HG02678 (cell line): ENCODE results near the gene TENM4.

Experiments used
- ATAC-seq: cut with Tn5 transposase; IDR thresholded peaks from one replicate; pipeline ENCODE4 v1.9.1; 2021; ENCODE audit warnings: mild to moderate bottlenecking, moderate library complexity; ENCODE audit not compliant: unreplicated experiment

The TENM4 gene

GRCh38 chr11:78802058-78802761, 638.6 kb downstream of the TENM4 start:
- ATAC-seq, result no peak

DNA sequence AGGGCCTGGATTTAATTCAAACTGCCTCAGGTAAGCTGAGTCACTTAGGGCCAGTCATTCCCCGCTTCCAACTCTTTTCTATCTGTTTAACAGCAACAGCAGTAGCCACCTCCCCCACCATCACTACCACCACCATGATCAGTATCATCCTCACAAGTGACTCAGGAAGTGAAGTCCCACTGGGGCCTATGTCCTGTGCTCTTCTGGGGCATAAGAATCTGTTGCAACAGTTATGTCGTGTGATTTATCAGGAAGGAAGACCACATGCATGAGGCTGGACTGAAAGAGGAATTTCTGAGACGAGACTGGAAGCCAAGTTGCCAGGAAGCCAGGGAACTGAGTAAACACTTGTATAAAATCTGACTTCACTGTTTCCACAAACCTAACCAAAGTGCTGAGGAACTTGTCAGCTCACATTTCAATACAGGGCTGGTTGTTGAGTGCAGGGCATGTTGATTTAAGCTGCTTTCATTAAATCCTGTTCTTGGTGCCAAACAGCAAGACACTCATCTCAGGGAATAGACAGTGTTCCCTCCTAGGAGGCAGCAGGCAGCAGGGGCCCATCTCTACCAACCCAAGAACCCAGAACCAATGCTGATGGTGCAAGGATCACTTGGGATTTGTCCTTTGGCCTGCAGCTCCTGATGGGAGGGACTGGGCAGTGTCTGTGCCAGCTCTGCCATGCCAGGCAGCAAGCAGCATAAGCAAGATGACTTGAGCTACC, 639.5 kb downstream of the TENM4 start:
- ATAC-seq, result no peak

DNA sequence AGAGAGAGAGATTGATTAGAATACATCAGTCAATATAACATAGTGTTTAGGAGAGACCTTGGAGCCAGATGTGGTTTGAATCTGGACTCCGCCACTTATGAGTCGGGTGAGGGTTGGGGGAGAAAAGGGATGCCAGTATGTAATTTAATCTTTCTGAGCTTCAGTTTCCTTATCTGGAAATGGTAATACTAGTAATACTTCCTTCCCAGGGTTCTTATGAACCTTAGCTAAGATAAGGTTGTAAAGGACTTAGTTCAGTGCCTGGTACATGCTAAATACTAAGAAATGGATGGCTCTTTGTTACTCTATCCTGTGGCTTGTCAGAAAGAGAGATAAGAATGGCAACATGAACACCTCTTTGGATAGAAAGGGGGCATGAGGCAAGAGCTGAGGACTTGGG, 640.1 kb downstream of the TENM4 start:
- no peak for ATAC-seq

DNA sequence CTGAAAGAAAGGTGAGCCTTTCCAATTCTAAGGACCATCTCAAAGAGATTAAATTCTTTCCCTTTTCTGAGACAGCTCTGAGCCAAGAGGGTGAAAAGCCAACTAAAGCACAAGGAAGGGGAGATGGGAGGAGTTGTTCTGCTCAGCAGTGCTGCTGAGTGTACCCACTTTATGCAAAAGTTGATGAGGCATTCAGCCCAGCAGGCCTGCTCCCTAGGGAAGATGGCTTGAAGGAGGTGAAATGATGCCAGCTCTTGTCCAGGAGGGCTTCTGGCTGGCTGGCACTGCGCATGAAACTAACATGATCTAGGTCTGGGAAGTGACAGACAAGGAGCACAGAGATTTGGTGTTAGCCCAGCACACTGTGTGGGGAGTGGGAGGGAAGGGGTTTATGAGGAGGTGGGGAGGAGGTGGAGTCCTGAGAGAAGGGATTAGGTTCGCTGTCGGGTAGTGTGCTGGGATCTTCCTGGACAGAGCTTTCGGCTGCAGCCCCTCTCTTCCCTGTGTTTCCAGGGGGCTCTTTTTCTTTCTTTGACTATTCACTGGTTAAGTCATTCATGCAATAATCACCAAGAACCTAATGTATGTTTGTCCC, 640.6 kb downstream of the TENM4 start:
- ATAC-seq, result no peak

DNA sequence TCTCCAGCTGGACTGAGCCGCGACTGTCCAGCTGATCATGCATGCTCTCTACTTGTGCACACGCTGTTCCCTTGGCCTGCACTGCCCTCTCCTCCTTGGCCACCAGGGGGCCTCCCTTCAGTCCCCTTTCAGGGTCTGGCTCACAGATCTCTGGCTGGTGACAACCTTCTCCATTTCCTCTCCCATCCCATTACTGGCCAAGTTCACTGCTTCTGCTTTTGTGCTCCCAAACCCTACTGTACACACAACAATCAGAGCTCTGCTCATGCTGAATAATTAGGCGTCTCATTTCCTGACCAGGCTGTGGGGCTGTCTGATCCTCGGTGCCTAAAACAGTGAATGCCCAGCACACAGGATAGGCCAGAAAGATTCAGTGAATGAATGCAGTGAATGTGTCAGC, 642.2 kb downstream of the TENM4 start:
- peak; percentile 94 for ATAC-seq

- ATAC-seq, result no peak
These were observed 643.3 kb downstream of the TENM4 start for GRCh38 chr11:78797559-78797958.

DNA sequence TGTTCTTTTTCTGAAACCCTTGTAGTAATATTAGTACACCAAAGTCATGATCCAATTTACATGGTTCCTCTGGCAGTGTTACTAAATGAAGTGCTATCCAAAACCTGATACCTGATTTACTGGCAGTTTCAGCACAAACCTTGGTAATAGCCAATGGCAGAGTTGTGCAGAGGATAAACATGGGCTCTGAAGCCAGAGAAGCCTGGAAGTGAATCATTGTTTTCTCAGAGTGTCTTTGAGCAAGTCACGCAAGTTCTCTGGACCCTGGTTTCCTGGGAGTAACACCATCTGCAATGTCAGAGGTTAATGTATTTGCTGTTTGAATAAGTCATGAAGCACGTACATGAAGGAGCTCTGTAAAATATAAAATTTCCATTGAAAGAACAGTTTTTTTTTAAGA, 643.9 kb downstream of the TENM4 start:
- ATAC-seq, result no peak

GRCh38 chr11:78795621-78796261, 645.1 kb downstream of the TENM4 start:
- ATAC-seq, result no peak

GRCh38 chr11:78791964-78792363, 648.9 kb downstream of the TENM4 start:
- no peak for ATAC-seq

DNA sequence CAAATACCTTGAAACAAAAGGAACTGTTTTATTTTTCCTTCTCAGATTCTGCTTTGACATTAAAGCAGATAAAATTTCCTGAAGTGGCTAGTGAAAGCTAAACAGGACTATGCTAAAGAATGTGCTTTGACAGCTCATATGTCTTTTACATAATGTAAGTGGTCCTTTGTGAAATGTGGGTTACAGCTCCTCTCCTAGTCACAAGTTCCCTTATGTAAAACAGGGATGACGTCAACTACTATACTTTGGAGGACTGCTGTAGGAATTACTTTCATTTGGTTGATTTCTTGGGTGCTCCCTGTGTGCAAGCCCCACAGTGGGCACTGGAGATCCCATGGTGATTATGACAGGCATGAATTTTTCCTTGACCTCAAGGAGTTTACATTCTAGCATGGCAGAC, 649.6 kb downstream of the TENM4 start:
- no peak for ATAC-seq

- no peak for ATAC-seq
These were observed 650.0 kb downstream of the TENM4 start for GRCh38 chr11:78790784-78791183.

DNA sequence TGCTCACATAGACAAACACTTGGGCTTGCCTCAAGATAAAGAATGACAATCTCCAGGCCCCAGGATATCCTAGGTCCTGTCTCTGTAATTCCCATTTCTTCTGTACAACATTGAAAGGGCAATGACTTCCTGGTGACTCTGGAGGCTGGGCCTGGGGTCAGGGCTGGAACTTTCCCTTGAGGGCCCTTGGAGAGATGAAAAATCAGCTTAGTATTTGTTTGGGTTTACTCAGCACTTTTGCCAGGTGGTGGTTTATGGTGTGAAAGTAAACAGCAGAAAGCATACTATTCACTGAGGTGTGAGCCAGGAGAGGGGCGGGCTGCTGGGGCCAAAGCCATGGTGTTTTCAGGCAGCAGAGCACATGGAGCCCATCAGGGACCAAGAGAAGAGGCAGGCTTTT, 651.5 kb downstream of the TENM4 start:
- no peak for ATAC-seq

DNA sequence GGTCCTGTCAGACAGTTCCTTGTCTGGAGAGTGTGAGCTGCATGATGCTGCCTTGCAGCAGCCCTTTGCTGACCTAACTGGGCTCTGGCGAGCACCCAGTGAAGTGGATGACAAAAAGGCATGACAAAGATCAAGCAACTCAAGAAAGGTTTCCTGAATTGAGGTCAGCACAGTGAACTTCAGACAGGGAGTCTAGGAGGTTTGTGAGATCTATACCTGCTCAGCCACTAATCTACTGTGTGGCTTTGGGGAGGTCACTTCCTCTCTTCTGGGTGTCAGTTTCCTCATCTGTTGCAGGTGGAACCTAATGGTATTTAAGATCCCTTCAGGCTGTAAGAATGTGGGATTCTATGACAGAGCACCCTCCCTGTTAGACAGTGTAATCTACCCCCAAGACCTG, 652.3 kb downstream of the TENM4 start:
- ATAC-seq, result no peak

DNA sequence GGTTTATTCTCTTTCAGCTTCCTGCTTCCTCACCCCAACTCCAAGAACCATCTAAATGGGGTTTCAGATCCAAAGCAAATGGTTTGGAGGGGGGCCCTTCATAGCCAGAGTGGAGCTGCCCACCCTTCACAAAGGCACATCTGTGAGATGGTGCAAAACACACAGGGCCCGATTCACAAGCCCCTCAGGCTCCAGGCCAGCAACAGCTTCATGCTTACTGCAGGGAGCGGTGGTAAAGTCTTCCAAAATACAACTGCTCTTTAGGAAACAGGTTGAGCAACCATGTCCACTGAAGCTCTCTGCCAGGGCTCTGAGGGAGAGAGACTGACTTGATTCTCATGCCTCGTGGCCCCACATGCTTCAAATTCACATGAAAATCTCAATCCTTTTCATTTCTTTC, 653.1 kb downstream of the TENM4 start:
- ATAC-seq, result no peak

GRCh38 chr11:78786746-78787145, 654.1 kb downstream of the TENM4 start:
- ATAC-seq, result no peak

DNA sequence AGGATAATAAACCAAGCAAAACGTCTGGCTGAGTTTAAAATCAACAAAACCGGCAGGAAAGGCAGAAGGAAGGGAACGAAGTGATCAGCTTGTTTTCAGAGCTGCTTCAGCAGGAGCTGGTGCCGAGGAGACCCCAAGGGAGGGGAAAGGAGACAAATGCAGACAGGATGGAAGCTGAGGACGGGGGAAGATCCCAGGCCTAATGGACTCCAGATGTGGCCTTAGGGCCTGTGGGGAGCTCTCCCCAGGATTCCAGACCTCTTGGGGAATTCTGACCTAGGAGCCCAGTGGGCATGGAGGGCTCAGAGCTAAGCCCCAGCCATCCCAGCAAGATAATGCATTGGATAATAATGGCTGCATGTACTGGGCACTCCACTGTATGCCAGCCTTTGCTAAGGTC, 654.7 kb downstream of the TENM4 start:
- ATAC-seq, result no peak

DNA sequence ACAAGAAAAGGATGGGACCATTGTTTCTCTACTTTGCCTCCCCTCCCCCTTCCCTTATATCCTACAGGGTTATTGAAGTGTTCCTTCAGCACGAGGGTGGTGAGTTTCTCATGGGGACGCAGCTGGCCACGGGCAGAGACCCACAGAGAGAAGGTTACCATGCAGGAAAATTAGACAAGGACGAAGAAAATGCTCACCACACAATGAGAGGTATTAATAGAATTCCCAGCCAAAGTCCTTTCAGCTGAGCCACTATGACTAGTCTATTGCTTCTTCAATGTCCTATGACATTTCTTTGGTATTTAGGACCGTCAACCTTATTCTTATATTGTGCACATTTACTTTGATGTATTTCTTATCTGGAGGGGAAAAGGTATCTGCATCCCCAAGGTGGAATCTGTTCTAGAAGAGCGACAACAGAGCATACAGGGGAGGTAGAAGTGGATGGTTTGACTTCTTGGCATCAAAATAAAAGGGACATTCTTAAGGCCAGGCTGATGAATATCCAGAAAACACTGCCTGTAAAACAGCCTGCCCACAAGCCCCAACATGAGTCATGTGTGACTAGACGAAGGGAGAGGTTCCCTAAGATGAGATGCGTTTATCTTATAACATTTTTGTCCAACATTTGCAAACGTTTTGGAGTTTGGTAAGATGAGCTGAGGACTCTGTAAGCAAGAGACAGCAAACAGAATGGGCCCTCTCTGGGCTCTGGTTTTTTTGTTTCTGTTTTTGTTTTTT, 656.3 kb downstream of the TENM4 start:
- ATAC-seq, result no peak

DNA sequence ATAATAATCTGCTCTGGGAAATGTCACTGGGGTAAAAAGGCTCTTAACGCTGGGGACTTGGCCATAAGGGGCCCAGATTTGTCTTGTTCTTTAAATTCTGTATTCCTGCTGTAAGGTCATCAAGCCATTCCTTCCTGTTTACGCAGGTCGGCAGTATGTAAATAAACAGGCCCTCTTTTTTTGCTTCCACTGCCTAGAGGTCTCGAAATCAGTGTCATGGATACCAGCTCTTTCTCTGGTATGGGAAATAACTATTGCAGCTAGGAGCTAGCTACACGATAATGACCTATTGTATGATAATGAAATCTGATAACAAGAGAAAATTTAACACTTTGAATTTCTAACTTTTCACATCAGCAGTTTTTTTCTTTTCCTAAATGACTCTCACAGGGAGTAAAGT, 657.0 kb downstream of the TENM4 start:
- no peak for ATAC-seq

GRCh38 chr11:78783301-78783700, 657.5 kb downstream of the TENM4 start:
- ATAC-seq, result no peak

- ATAC-seq, result no peak
These were observed 658.1 kb downstream of the TENM4 start for GRCh38 chr11:78782725-78783124.

DNA sequence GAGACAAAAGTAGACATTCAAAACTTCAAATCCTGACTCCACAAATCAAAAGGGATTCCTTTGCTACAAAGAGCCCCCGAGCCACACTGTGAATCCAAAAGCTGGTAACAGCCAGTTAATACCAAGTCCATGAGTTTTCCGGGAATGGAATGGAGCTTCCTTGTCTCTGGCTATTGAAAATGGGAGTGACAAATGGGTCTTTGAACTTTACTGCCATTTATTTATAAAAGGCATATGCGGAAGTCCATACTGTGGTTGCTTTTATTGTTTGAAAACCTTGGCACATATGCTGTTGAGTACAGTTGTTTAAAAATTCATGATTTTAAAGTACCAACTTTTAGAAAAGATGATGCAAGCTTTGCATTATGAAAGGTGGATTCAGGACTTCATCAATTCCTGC, 659.9 kb downstream of the TENM4 start:
- no peak for ATAC-seq
